Type B pancreatic cell (in vitro differentiated cells): Measurements from ENCODE around the gene ATP5F1A. TPM values are rescaled to one million over a fixed set of nuclear protein-coding genes. Genes with fewer than 3 reads are reported as not detected.
"Not testable (repeated sequence)": the region's sequence is repeated elsewhere in the genome, so short reads cannot be mapped to it uniquely, and the experiment has no call there.

Experiments used
- DNase-seq: peaks from one replicate; pipeline ENCODE4 v3.0.0; 2021; ENCODE audit warnings: mixed read lengths; ENCODE audit not compliant: unreplicated experiment; ENCODE audit errors: extremely low spot score
- H3K27ac Mint-ChIP-seq: 2 replicates; pipeline ENCODE4 v1.8.0; 2021; ENCODE audit warnings: mild to moderate bottlenecking, mixed read lengths
- H3K27me3 Mint-ChIP-seq: 2 replicates; pipeline ENCODE4 v1.8.0; 2021; ENCODE audit warnings: mixed read lengths
- H3K36me3 Mint-ChIP-seq: 2 replicates; pipeline ENCODE4 v1.8.0; 2021; ENCODE audit warnings: mixed read lengths
- H3K4me1 Mint-ChIP-seq: one replicate; pipeline ENCODE4 v1.8.0; 2021; ENCODE audit warnings: mixed read lengths; ENCODE audit not compliant: unreplicated experiment
- H3K4me3 Mint-ChIP-seq: 2 replicates; pipeline ENCODE4 v1.8.0; 2021; ENCODE audit warnings: mild to moderate bottlenecking, mixed read lengths
- H3K9me3 Mint-ChIP-seq: 2 replicates; pipeline ENCODE4 v1.8.0; 2021; ENCODE audit warnings: mixed read lengths
- total RNA-seq: library from RNA; stranded (reverse); gene quantifications from 2 replicates; pipeline ENCODE4 v1.2.1, GENCODE V29; 2021; ENCODE audit warnings: low replicate concordance
- TF ChIP-seq, protein P1 (sequence below): fragments of 200-600 bp; sonication (generic); conservative IDR thresholded peaks from 2 replicates; pipeline ENCODE4 v1.5.0; 2021; ENCODE audit warnings: antibody characterized with exemption, mild to moderate bottlenecking

Gene ATP5F1A
- total RNA-seq, 1 donor from 2014 or later: 526 TPM

DNA sequence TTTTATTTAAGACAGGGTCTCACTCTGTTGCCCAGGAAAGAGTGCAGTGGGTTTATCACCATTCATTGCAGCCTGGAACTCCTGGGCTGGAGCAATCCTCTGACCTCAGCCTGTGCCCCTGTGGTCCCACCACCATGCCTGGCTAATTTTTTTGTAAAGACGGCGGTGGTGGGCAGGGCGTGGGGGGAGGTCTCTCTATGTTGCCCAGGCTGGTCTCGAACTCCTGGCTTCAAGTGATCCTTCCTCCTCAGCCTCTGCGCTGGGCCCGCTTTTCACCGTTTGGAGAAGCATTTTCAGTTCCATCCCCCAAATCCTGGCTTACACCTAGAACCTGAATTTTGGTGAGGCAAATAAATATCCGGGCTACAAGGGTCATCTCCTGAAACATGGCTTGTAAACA is 1.4 kb upstream of the ATP5F1A start:
- H3K27me3 Mint-ChIP-seq: no peaks in the 10 kb centered on the region
- no peak overlapping the region for H3K4me3 Mint-ChIP-seq
- H3K4me1 Mint-ChIP-seq: peaks cover 14% of the 10 kb centered on the region

DNA sequence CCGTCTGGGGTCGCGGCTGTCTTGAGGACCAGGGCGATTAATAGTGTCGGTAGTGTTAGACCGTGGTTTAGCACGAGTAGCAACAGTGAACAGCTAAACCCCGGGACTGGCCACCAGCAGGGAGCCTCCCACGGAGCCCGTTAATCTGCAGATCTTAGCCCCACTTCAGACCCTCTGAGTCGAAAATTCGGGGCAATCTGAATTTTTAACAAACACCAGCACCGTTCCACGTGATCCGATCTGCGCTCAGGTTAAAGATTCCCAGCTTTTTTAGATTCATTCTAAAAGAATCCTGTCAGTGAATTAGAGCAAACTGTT is 479 bp upstream of the ATP5F1A start:
- no peak for DNase-seq
- Mint-ChIP-seq H3K27me3 (no peaks in the 10 kb centered on the region), H3K4me1 (peaks cover 9% of the 10 kb centered on the region), H3K36me3 (peaks cover 9% of the 10 kb centered on the region), H3K9me3 (no peaks in the 10 kb centered on the region), H3K4me3 (peak overlapping the region; percentile 99), H3K27ac (peak overlapping the region; percentile 98)
- TF ChIP-seq, protein P1, sequence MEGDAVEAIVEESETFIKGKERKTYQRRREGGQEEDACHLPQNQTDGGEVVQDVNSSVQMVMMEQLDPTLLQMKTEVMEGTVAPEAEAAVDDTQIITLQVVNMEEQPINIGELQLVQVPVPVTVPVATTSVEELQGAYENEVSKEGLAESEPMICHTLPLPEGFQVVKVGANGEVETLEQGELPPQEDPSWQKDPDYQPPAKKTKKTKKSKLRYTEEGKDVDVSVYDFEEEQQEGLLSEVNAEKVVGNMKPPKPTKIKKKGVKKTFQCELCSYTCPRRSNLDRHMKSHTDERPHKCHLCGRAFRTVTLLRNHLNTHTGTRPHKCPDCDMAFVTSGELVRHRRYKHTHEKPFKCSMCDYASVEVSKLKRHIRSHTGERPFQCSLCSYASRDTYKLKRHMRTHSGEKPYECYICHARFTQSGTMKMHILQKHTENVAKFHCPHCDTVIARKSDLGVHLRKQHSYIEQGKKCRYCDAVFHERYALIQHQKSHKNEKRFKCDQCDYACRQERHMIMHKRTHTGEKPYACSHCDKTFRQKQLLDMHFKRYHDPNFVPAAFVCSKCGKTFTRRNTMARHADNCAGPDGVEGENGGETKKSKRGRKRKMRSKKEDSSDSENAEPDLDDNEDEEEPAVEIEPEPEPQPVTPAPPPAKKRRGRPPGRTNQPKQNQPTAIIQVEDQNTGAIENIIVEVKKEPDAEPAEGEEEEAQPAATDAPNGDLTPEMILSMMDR: no peak

More for the DNA sequence above, 1.4 kb upstream of the ATP5F1A start:
- TF ChIP-seq, protein P1: no peak
- no peak for DNase-seq
- Mint-ChIP-seq H3K36me3 (peaks cover 6% of the 10 kb centered on the region), H3K27ac (no peak overlapping the region), H3K9me3 (no peaks in the 10 kb centered on the region)

DNA sequence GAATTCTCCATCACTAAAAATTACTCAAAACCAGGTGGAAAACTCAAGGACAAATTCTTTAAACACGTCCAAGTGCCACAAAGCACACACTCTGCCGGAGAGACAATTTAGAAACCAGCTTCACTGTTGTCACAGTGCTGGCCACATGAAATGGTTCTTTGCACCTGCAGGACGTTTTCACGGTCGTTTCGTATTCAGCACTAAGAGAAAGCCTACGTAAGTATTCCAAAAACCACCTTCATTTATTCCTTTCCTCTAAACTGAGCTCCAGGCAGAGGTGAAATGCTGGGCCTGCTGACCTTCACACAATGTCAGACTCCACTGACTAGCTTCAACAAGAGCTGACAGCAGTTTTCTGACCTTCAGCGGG is 680 bp downstream of the ATP5F1A start:
- Mint-ChIP-seq H3K27me3 (no peaks in the 10 kb centered on the region), H3K4me1 (peaks cover 9% of the 10 kb centered on the region), H3K36me3 (peaks cover 9% of the 10 kb centered on the region), H3K27ac (peak overlapping the region; percentile 98), H3K9me3 (no peaks in the 10 kb centered on the region), H3K4me3 (peak overlapping the region; percentile 99)
- DNase-seq: no peak
- TF ChIP-seq, protein P1: no peak

DNA sequence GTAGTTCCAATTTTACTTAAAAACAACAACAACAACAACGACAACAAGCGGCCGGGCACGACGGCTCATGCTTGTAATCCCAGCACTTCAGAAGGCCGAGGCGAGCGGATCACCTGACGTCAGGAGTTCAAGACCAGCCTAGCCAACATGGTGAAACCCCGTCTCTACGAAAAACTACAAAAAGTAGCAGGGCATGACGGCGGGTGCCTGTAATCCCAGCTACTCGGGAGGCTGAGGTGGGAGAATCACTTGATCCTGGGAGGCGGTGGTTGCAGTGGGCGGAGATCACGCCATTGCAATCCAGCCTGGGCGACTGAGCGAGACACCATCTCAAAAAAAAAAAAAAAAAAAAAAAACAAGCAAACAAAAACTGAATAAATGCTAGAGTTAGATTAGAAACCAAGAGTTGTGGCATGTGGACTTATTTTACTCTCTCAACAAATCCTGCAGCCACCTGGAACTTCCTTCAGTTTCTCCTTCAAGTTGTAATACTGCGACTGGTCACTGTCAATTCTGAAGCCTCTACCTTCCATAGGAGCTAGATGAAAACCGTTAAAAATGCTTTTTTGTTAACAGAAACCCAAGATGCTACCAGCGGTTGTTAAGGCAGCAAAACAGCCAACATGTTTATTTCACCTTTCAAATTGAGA is 1.3 kb downstream of the ATP5F1A start:
- Mint-ChIP-seq H3K4me1 (peaks cover 9% of the 10 kb centered on the region), H3K36me3 (peaks cover 10% of the 10 kb centered on the region), H3K9me3 (no peaks in the 10 kb centered on the region), H3K4me3 (peak overlapping the region; percentile 99), H3K27me3 (no peaks in the 10 kb centered on the region), H3K27ac (peak overlapping the region; percentile 98)
- no peak for DNase-seq
- TF ChIP-seq, protein P1: peak; percentile 28

DNA sequence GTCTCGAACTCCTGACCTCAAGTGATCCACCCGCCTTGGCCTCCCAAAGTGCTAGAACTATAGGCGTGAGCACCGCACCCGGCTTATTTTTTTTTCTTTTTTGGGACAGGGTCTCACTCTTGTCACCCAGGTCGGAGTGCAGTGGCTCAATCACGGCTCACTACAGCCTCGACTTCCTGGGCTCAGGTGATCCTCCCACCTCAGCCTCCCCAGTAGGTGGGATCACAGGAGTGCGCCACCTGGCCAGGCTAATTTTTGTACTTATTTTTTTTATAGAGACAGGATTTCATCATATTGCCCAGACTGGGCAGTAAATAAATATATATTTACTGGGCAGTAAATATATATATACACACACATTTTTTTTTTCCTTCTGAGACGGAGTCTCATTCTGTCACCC is 2.6 kb downstream of the ATP5F1A start:
- H3K27me3 Mint-ChIP-seq: no peaks in the 10 kb centered on the region
- no peak overlapping the region for H3K4me3 Mint-ChIP-seq
- H3K36me3 Mint-ChIP-seq: peaks cover 21% of the 10 kb centered on the region
- H3K4me1 Mint-ChIP-seq: peaks cover 9% of the 10 kb centered on the region
- no peak for DNase-seq
- TF ChIP-seq, protein P1: no peak
- no peaks in the 10 kb centered on the region for H3K9me3 Mint-ChIP-seq
- H3K27ac Mint-ChIP-seq: no peak overlapping the region

DNA sequence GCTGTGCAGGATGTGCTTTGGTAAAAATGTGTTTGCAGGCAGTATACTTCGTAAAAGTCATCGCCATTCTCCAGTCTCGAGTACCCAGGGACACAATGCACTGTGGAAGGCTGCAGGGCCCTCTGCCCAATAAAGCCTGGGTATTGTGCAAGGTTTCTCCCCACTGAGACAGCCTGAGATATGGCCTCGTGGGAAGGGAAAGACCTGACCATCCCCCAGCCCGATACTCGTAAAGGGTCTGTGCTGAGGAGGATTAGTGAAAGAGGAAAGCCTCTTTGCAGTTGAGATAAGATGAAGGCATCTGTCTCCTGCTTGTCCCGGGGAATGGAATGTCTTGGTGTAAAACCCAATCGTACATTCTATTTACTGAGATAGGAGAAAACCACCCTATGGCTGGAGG is 9.6 kb downstream of the ATP5F1A start:
- H3K4me1 Mint-ChIP-seq, DNase-seq, H3K9me3 Mint-ChIP-seq, H3K4me3 Mint-ChIP-seq, H3K27ac Mint-ChIP-seq, H3K27me3 Mint-ChIP-seq: not testable (repeated sequence)
- peaks cover 59% of the 10 kb centered on the region for H3K36me3 Mint-ChIP-seq
